Hematopoietic multipotent progenitor cell (in vitro differentiated cells): ENCODE data around the gene ARF5. TPM values are rescaled to one million over a fixed set of nuclear protein-coding genes. Genes with fewer than 3 reads are reported as not detected.

Source experiments
- DNase-seq, 3 donors: peaks; one replicate each; pipeline ENCODE4 v3.0.0-alpha.2; 2011 to 2015; ENCODE audit warnings: low read depth in 2 of 3, low spot score in 2 of 3
- total RNA-seq: library from RNA; depleted of rRNA; stranded (reverse); fragments of >200 nt; gene quantifications from one replicate; pipeline ENCODE4 v1.2.3, GENCODE V29; 2012

Gene ARF5
- total RNA-seq, 1 donor: 176 TPM

GRCh38 chr7:127632276-127632910 lies 44.2 kb downstream of the ARF5 start:
- no peak for DNase-seq

DNA sequence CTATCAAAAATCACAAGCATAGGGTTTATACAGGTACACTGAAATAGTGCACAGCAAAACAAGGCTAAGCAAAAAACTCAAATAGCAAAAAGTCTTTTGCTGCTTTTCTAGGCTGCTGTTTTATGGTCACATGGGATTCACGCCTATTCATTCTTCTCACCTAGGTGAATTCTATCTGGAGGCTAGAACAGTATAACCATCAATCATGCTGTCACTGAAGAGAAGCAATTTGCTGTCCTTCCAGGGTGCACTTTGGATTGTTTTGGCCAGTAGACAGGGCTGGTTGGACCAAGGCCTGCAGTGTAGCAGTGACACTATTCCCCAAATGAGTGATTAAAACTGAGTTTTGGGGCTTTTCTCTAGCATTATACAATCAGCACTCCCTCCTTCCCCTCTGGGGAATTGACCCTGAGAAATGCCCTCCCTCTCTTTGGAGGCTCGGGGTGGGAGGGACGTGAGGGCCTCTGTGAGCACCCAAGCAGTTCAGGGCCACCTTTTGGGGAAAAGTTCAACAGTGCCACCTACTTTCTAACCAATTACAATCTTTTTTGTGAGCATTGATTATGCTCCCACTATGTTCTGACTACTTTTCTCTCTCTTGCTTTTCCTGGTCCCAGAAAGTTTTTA lies 47.6 kb downstream of the ARF5 start:
- DNase-seq: no peak

DNA sequence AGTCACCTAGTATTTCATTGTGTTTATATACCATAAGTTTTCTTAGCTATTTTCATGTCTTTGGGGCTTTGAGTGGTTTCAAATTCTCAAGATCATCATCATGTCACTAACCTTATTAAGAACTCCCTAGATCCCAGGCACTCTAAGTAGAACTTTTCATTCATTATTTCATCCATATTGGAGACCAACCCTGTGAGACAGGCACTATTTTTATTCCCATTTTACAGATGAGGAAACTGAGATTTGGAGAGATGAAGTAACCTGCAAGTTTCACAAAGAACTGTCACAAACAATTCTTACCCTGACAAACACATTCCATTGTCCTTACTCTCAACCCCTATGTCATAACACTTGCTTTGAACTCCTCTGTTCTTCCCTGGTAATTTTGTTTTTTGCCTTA lies 50.0 kb downstream of the ARF5 start:
- no peak for DNase-seq

Other genes starting within 250 kb of the ARF5 start
- 15.6 TPM for gene ZNF800, start 195.7 kb upstream of the ARF5 start, total RNA-seq
- gene GCC1, start 2.8 kb upstream of the ARF5 start, total RNA-seq: 21.3 TPM
- gene FSCN3, start 5.3 kb downstream of the ARF5 start, total RNA-seq: 3.0 TPM
- gene PAX4, start 29.7 kb downstream of the ARF5 start, total RNA-seq: not detected
- 165 TPM for gene SND1, start 63.8 kb downstream of the ARF5 start, total RNA-seq